ENCODE results near the gene SUGCT.
A peak's percentile ranks its signal among the peaks of the same experiment; 100 is the strongest.
"Not testable (repeated sequence)": the region's sequence is repeated elsewhere in the genome, so short reads cannot be mapped to it uniquely, and the experiment has no call there.

Gene SUGCT

DNA sequence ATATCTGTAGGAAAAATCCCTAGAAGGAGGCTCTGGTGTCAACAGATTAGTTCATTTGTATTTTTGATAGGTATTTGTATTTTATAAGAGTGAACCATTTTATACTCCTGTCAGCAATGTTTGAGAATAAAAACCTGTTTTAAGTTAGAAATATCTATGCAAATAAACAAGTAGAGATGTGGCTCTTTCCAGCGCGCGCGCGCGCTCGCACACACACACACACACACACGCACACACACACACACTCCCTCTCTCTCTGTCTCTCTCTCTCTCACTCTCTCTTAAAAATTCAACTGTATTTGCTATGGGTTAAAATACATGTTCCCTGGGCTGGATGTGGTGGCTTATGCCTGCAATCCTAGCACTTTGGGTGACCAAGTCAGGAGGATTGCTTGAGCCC lies 113.9 kb downstream of the SUGCT start:
- Histone ChIP-seq H3K4me3 (ENCODE audit: low read depth, low read length) (no peak overlapping the region), H3K36me3 (no peaks in the 10 kb centered on the region), H3K27ac (no peak overlapping the region), H3K27me3 (ENCODE audit: insufficient read depth, low read depth, severe bottlenecking) (no peaks in the 10 kb centered on the region), H3K9me3 (ENCODE audit: severe bottlenecking) (no peaks in the 10 kb centered on the region)
- TF ChIP-seq, protein P1, sequence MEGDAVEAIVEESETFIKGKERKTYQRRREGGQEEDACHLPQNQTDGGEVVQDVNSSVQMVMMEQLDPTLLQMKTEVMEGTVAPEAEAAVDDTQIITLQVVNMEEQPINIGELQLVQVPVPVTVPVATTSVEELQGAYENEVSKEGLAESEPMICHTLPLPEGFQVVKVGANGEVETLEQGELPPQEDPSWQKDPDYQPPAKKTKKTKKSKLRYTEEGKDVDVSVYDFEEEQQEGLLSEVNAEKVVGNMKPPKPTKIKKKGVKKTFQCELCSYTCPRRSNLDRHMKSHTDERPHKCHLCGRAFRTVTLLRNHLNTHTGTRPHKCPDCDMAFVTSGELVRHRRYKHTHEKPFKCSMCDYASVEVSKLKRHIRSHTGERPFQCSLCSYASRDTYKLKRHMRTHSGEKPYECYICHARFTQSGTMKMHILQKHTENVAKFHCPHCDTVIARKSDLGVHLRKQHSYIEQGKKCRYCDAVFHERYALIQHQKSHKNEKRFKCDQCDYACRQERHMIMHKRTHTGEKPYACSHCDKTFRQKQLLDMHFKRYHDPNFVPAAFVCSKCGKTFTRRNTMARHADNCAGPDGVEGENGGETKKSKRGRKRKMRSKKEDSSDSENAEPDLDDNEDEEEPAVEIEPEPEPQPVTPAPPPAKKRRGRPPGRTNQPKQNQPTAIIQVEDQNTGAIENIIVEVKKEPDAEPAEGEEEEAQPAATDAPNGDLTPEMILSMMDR (IDR thresholded peaks at IDR 0.05; ENCODE audit: low read depth, low read length) = no peak
- no peak for DNase-seq

GRCh38 chr7:40253444-40253843 lies 118.6 kb downstream of the SUGCT start:
- H3K36me3 ChIP-seq; H3K27ac ChIP-seq; H3K27me3 ChIP-seq (ENCODE audit: insufficient read depth, low read depth, severe bottlenecking); H3K4me3 ChIP-seq (ENCODE audit: low read depth, low read length); H3K9me3 ChIP-seq (ENCODE audit: severe bottlenecking): not testable (repeated sequence)
- peak; percentile 11 for DNase-seq
- TF ChIP-seq, protein P1 (IDR thresholded peaks at IDR 0.05; ENCODE audit: low read depth, low read length) = peak; percentile 33; the same call in 1 of the 2 replicates

GRCh38 chr7:40263752-40264390 lies 129.1 kb downstream of the SUGCT start:
- no peaks in the 10 kb centered on the region for H3K27me3 ChIP-seq (ENCODE audit: insufficient read depth, low read depth, severe bottlenecking)

GRCh38 chr7:40267583-40267982 lies 132.8 kb downstream of the SUGCT start:
- Histone ChIP-seq H3K9me3 (ENCODE audit: severe bottlenecking) (no peaks in the 10 kb centered on the region), H3K27ac (no peak overlapping the region), H3K4me3 (ENCODE audit: low read depth, low read length) (no peak overlapping the region), H3K36me3 (no peaks in the 10 kb centered on the region), H3K27me3 (ENCODE audit: insufficient read depth, low read depth, severe bottlenecking) (no peaks in the 10 kb centered on the region)
- TF ChIP-seq, protein P1 (IDR thresholded peaks at IDR 0.05; ENCODE audit: low read depth, low read length) = no peak
- DNase-seq = no peak

More at GRCh38 chr7:40263752-40264390, 129.1 kb downstream of the SUGCT start:
- TF ChIP-seq, protein P1 (IDR thresholded peaks at IDR 0.05; ENCODE audit: low read depth, low read length) = no peak
- no peaks in the 10 kb centered on the region for H3K36me3 ChIP-seq
- no peak for DNase-seq
- H3K27ac ChIP-seq = no peak overlapping the region
- no peaks in the 10 kb centered on the region for H3K9me3 ChIP-seq (ENCODE audit: severe bottlenecking)
- H3K4me3 ChIP-seq (ENCODE audit: low read depth, low read length) = no peak overlapping the region

GRCh38 chr7:40268810-40269209 lies 134.0 kb downstream of the SUGCT start:
- not testable (repeated sequence) for DNase-seq; H3K9me3 ChIP-seq (ENCODE audit: severe bottlenecking); H3K36me3 ChIP-seq; H3K4me3 ChIP-seq (ENCODE audit: low read depth, low read length); H3K27ac ChIP-seq; H3K27me3 ChIP-seq (ENCODE audit: insufficient read depth, low read depth, severe bottlenecking)

DNA sequence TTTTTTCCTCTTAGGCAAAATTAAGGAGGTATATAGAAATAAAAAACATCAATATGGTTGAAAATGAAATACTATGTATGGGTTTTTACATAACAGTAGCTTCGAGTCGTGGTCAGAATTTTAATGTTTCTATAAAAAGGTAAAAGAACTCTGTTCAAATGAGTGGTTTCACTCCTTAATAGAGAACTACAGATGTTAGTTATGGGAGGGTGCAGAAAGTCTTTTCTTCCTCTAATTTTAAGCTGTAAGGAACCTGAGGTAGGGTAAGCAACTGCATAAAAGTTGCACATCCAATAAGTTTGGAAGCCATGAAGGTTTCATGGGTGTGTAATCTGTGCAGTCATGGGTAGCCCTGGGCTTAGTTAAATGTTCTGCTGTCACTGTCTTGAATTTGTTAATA lies 141.3 kb downstream of the SUGCT start:
- Histone ChIP-seq H3K27ac (no peak overlapping the region), H3K9me3 (ENCODE audit: severe bottlenecking) (no peaks in the 10 kb centered on the region), H3K4me3 (ENCODE audit: low read depth, low read length) (no peak overlapping the region), H3K36me3 (no peaks in the 10 kb centered on the region), H3K27me3 (ENCODE audit: insufficient read depth, low read depth, severe bottlenecking) (no peaks in the 10 kb centered on the region)
- TF ChIP-seq, protein P1 (IDR thresholded peaks at IDR 0.05; ENCODE audit: low read depth, low read length) = no peak
- DNase-seq = no peak

Data from WERI-Rb-1 (cell line).